Muscle of leg (tissue), 11 donors: ENCODE measurements around the gene LTF. TPM values are rescaled to one million over a fixed set of nuclear protein-coding genes. Genes with fewer than 3 reads are reported as not detected.

ENCODE experiments used
- DNase-seq: peaks from one replicate; pipeline ENCODE4 v3.0.0; 2013
- H3K27ac ChIP-seq: one replicate; pipeline ENCODE4 v1.5.1; 2013; ENCODE audit warnings: mild to moderate bottlenecking, low read length, control low read depth
- H3K27me3 ChIP-seq: one replicate; pipeline ENCODE4 v1.6.1; 2013; ENCODE audit warnings: low read length; ENCODE audit not compliant: control insufficient read depth, insufficient read depth
- H3K36me3 ChIP-seq: one replicate; pipeline ENCODE4 v1.6.1; 2013; ENCODE audit warnings: low read length; ENCODE audit not compliant: control insufficient read depth, insufficient read depth
- H3K4me1 ChIP-seq: one replicate; pipeline ENCODE4 v1.6.1; 2013; ENCODE audit warnings: low read length; ENCODE audit not compliant: control insufficient read depth, insufficient read depth
- H3K4me3 ChIP-seq: one replicate; pipeline ENCODE4 v1.5.1; 2013; ENCODE audit warnings: low read length, control low read depth
- H3K9me3 ChIP-seq: replicated peaks from 2 replicates; pipeline ENCODE4 v1.6.1; 2013; ENCODE audit warnings: low read depth, low read length; ENCODE audit not compliant: control insufficient read depth
- WGBS: methylation state at CpG from one replicate; pipeline ENCODE4 v1.1.5; 2013; ENCODE audit warnings: missing lambda C conversion rate; ENCODE audit not compliant: insufficient coverage; 5-methylcytosine and 5-hydroxymethylcytosine counted together
- polyA plus RNA-seq, 8 donors: library from polyadenylated mRNA; unstranded; fragments of 120-200 nt; gene quantifications; one replicate each; pipeline versions ENCODE4 v1.2.1 to v1.2.3, GENCODE V29; 2013; ENCODE audit warnings: inconsistent platforms in 1 of 8, low replicate concordance in 1 of 8; ENCODE audit not compliant: insufficient read length in 8 of 8, insufficient read depth in 1 of 8
- total RNA-seq: library from RNA; stranded (reverse); fragments of 120-200 nt; gene quantifications from one replicate; pipeline ENCODE4 v1.2.4, GENCODE V29; 2013

Gene LTF
- total and polyA plus RNA-seq, 9 donors = 1.3 to 6.6 (median 3.5) TPM

GRCh38 chr3:46416125-46416810, 48.4 kb downstream of the LTF start:
- no peaks in the 10 kb centered on the region for H3K9me3 ChIP-seq
- WGBS = 24% methylated on average over 5 of the region's 10 CpGs
- DNase-seq = peak; percentile 14
- no peak overlapping the region for H3K4me3 ChIP-seq
- H3K36me3 ChIP-seq = no peaks in the 10 kb centered on the region
- H3K27me3 ChIP-seq = no peaks in the 10 kb centered on the region
- H3K4me1 ChIP-seq = peaks cover 5% of the 10 kb centered on the region
- H3K27ac ChIP-seq = no peak overlapping the region

GRCh38 chr3:46414739-46415138, 50.0 kb downstream of the LTF start:
- WGBS = 50% methylated on average over 2 of the region's 4 CpGs
- DNase-seq = no peak
- Histone ChIP-seq H3K9me3 (no peaks in the 10 kb centered on the region), H3K4me3 (no peak overlapping the region), H3K27me3 (no peaks in the 10 kb centered on the region), H3K36me3 (no peaks in the 10 kb centered on the region), H3K4me1 (peaks cover 5% of the 10 kb centered on the region), H3K27ac (no peak overlapping the region)

- H3K4me3 ChIP-seq = no peak overlapping the region
- no peaks in the 10 kb centered on the region for H3K36me3 ChIP-seq
- peak overlapping the region; percentile 13 for H3K27ac ChIP-seq
- no peaks in the 10 kb centered on the region for H3K9me3 ChIP-seq
- no peak for DNase-seq
- WGBS = 90% methylated on average over 2 of the region's 5 CpGs
- H3K4me1 ChIP-seq = peaks cover 5% of the 10 kb centered on the region
- no peaks in the 10 kb centered on the region for H3K27me3 ChIP-seq
Measured at GRCh38 chr3:46413951-46414350, 50.8 kb downstream of the LTF start.

- no peak overlapping the region for H3K4me3 ChIP-seq
- peaks cover 11% of the 10 kb centered on the region for H3K4me1 ChIP-seq
- DNase-seq = peak; percentile 26
- no peak overlapping the region for H3K27ac ChIP-seq
- no peaks in the 10 kb centered on the region for H3K27me3 ChIP-seq
- no CpG with 5 or more reads among the region's 3 CpGs for WGBS
- no peaks in the 10 kb centered on the region for H3K36me3 ChIP-seq
- no peaks in the 10 kb centered on the region for H3K9me3 ChIP-seq
Measured at GRCh38 chr3:46412786-46413298, 51.9 kb downstream of the LTF start.

GRCh38 chr3:46411271-46411670, 53.4 kb downstream of the LTF start:
- no peak overlapping the region for H3K27ac ChIP-seq
- H3K27me3 ChIP-seq = no peaks in the 10 kb centered on the region
- H3K36me3 ChIP-seq = no peaks in the 10 kb centered on the region
- no peak overlapping the region for H3K4me3 ChIP-seq
- H3K4me1 ChIP-seq = peaks cover 19% of the 10 kb centered on the region
- H3K9me3 ChIP-seq = no peaks in the 10 kb centered on the region
- no peak for DNase-seq
- no CpG with 5 or more reads among the region's 2 CpGs for WGBS

GRCh38 chr3:46410669-46411068, 54.0 kb downstream of the LTF start:
- no peaks in the 10 kb centered on the region for H3K27me3 ChIP-seq
- no peaks in the 10 kb centered on the region for H3K36me3 ChIP-seq
- no peaks in the 10 kb centered on the region for H3K9me3 ChIP-seq
- no CpG with 5 or more reads among the region's 2 CpGs for WGBS
- no peak overlapping the region for H3K27ac ChIP-seq
- H3K4me3 ChIP-seq = no peak overlapping the region
- no peak for DNase-seq
- H3K4me1 ChIP-seq = peaks cover 17% of the 10 kb centered on the region

- Histone ChIP-seq H3K36me3 (no peaks in the 10 kb centered on the region), H3K4me3 (no peak overlapping the region), H3K27ac (no peak overlapping the region), H3K4me1 (peaks cover 17% of the 10 kb centered on the region), H3K9me3 (no peaks in the 10 kb centered on the region), H3K27me3 (no peaks in the 10 kb centered on the region)
- WGBS = 82% methylated on average over 8 of the region's 9 CpGs
- DNase-seq = no peak
Measured at GRCh38 chr3:46409739-46410489, 54.8 kb downstream of the LTF start.

GRCh38 chr3:46408853-46409252, 55.9 kb downstream of the LTF start:
- Histone ChIP-seq H3K27me3 (no peaks in the 10 kb centered on the region), H3K27ac (no peak overlapping the region), H3K4me3 (no peak overlapping the region), H3K4me1 (peaks cover 17% of the 10 kb centered on the region), H3K9me3 (no peaks in the 10 kb centered on the region), H3K36me3 (no peaks in the 10 kb centered on the region)
- DNase-seq = no peak
- WGBS = 89% methylated on average over 3 of the region's 7 CpGs

- Histone ChIP-seq H3K4me3 (no peak overlapping the region), H3K27me3 (peaks cover 2% of the 10 kb centered on the region), H3K27ac (peak overlapping the region; percentile 37), H3K36me3 (no peaks in the 10 kb centered on the region), H3K9me3 (no peaks in the 10 kb centered on the region), H3K4me1 (peaks cover 17% of the 10 kb centered on the region)
- WGBS = 80% methylated on average over 1 of the region's 7 CpGs
- DNase-seq = peak; percentile 71
Measured at GRCh38 chr3:46407970-46408369, 56.7 kb downstream of the LTF start.

GRCh38 chr3:46406788-46407611, 57.7 kb downstream of the LTF start, which contains the start of the genes CCR5AS and CCRL2:
Gene CCR5AS (minus strand): TSS chr3:46407066.
Gene CCRL2 (plus strand): TSS chr3:46407259. CDS start chr3:46408080, 821 bp downstream.
- Histone ChIP-seq H3K27ac (peak within 1 kb of the TSS; percentile 54), H3K4me3 (peak within 1 kb of the TSS; percentile 6), H3K9me3 (no peaks in the 10 kb centered on the region), H3K27me3 (peaks cover 2% of the 10 kb centered on the region), H3K36me3 (no peaks in the 10 kb centered on the region), H3K4me1 (peaks cover 14% of the 10 kb centered on the region)
- DNase-seq = peak; percentile 72
- 46% methylated on average over 15 of the region's 20 CpGs for WGBS
